Measurements from ENCODE around the gene FKBP5.

GRCh38 chr6:35533981-35534380 is 154.7 kb downstream of the FKBP5 start:
- TF ChIP-seq POLR2AphosphoS5 (IDR thresholded peaks at IDR 0.05) (no peak), POLR2A (IDR thresholded peaks at IDR 0.05) (no peak)

Data from spleen (tissue), 3 donors.